Fibroblast of skin of scalp (primary cell): ENCODE data around the gene PXK.
"Not testable (repeated sequence)": the region's sequence is repeated elsewhere in the genome, so short reads cannot be mapped to it uniquely, and the experiment has no call there.

Experiments used
- DNase-seq: peaks from one replicate; pipeline ENCODE4 v3.0.0-alpha.2; 2013

Gene PXK

DNA sequence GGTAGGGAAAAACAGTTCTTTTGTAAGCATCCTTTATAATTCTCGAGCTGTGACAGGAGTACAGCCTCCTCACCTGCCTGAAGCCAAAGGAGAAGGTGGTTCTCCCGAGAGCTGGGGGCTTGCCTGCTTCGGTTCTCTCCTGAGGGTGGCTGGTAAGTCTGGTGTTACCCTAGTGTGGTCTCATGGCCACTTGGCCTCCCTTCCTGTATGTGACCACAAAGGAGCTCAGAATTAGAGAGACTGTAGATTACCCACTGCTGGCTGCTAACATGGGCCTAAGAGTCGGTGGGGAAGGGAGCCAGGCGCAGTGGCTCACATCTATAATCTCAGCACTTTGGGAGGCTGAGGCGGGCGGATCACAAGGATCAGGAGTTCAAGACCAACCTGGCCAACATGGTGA lies 88.3 kb downstream of the PXK start:
- no peak for DNase-seq

GRCh38 chr3:58422756-58423325 lies 90.1 kb downstream of the PXK start:
- peak; percentile 49 for DNase-seq

GRCh38 chr3:58424613-58425012 lies 91.9 kb downstream of the PXK start:
- no peak for DNase-seq

GRCh38 chr3:58425782-58426181 lies 93.1 kb downstream of the PXK start:
- DNase-seq, result no peak

- DNase-seq, result no peak
Measured at GRCh38 chr3:58427661-58428361, 95.1 kb downstream of the PXK start.

GRCh38 chr3:58429657-58430056 lies 97.0 kb downstream of the PXK start:
- DNase-seq, result peak; percentile 22

- no peak for DNase-seq
Measured at GRCh38 chr3:58432905-58433304, 100.2 kb downstream of the PXK start.

GRCh38 chr3:58433400-58434167 lies 100.9 kb downstream of the PXK start, which contains the start of gene PDHB:
TSS of gene PDHB (minus strand) at chr3:58433832. CDS start at chr3:58433809, 23 bp downstream.
- DNase-seq, result peak; percentile 92

GRCh38 chr3:58434168-58434504 lies 101.4 kb downstream of the PXK start:
- no peak for DNase-seq

DNA sequence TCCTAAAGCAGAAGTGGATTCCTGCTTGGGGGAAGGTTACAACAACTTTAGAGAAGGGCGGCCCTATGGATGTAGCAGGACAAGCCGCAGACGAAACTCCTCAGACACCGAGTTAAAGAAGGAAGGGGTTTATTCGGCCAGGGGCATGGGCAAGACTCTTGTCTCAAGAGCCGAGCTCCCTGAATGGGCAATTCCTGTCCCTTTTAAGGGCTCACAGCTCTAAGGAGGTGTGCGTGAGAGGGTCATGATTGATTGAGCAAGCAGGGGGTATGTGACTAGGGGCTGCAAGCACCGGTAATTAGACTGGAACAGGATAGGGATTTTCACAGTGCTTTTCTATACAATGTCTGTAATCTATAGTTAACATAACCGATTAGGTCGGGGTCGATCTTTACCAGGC lies 101.8 kb downstream of the PXK start:
- peak; percentile 11 for DNase-seq

GRCh38 chr3:58434990-58435389 lies 102.3 kb downstream of the PXK start:
- peak; percentile 97 for DNase-seq

GRCh38 chr3:58437276-58437675 lies 104.6 kb downstream of the PXK start:
- DNase-seq, result not testable (repeated sequence)

DNA sequence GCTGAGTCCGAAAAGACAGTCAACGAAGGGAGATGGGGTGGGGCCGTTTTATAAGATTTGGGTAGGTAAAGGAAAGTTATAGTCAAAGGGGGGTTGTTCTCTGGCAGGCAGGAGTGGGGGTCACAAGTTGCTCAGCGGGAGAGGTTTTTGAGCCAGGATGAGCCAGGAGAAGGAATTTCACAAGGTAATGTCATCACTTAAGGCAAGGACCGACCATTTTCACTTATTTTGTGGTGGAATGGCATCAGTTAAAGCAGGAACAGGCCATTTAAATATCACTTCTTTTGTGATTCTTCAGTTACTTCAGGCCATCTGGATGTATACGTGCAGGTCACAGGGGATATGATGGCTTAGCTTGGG lies 108.3 kb downstream of the PXK start:
- not testable (repeated sequence) for DNase-seq

DNA sequence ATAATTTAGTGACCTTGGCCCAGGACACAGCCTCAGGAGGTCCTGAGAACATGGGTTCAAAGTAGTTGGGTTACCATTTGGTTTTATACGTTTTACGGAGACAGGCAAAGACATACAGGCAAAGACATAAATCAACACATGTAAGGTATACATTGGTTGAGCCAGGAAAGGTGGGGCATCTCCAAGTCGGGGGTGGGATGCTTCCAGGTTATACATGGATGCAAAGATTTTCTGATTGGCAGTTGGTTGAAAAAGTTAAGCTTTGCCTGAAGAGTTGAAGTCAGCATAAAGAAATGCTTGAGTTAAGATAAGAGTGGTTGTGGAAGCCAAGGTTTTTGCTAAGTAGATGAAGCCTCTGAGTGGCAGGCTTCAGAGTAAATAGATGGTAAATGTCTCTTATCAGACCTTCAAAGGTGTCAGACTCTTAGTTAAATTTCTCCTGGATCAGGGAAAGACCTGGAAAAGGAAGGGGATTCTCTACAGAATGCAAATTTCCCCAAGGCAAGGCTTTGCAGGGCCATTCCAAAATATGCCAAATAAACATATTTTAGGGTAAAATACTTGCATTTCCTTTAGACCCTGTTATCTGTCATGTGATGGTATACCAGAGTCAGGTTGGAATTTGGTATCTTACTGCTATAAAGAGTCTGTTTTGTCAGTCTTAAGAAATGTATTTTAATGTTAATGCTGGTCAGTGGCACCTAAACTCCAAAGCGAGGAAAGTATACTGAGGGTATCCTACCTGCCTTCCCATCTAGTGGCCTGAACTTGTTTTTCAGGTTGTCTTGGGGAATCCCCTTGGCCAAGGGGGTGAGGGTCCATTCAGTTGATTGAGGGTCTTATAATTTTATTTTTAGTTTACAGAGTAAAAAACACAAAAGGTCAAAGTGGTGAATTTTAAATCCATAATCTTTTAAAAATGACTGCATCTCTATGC lies 109.1 kb downstream of the PXK start:
- DNase-seq, result no peak

DNA sequence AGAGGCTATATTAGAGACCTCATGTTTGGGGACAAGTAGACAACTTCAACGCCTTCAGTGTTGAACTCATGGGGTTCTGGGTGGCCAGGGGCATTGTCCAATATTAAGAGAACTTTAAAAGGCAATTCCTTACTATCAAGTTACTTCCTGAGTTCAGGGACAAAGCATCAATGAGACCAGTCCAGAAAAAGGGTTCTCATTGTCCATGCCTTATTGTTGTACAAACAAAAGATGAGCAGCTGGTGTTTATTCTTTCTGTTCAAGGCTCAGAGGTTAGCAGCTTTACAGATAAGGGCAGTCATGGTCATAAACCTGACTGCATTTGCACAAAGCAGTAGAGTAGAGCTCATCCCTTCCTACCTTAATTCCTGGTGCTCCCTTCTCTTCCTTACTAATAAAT lies 119.5 kb downstream of the PXK start:
- no peak for DNase-seq

DNA sequence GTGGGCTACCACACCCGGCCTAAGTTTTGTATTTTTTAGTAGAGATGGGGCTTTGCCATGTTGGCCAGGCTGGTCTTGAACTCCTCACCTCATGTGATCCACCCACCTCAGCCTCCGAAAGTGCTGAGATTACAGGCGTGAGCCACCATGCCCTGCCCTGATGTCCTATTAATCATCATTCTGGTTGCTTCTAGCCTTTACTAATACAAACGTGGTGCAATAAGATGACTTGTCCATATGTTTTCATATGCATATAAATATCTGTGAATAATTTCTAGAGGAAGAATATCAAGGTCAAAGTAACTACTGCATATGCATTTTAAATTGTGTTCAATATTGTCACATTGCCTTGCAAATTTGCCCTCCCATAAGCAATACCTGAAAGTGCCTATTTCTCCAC lies 126.5 kb downstream of the PXK start:
- no peak for DNase-seq

- DNase-seq, result no peak
Measured at GRCh38 chr3:58462829-58463180, 130.1 kb downstream of the PXK start.

GRCh38 chr3:58463181-58463941 lies 130.7 kb downstream of the PXK start:
- DNase-seq, result peak; percentile 86

- no peak for DNase-seq
Measured at GRCh38 chr3:58463942-58464271, 131.2 kb downstream of the PXK start.

- no peak for DNase-seq
Measured at GRCh38 chr3:58464866-58465265, 132.2 kb downstream of the PXK start.

- no peak for DNase-seq
Measured at GRCh38 chr3:58466899-58467563, 134.3 kb downstream of the PXK start.

DNA sequence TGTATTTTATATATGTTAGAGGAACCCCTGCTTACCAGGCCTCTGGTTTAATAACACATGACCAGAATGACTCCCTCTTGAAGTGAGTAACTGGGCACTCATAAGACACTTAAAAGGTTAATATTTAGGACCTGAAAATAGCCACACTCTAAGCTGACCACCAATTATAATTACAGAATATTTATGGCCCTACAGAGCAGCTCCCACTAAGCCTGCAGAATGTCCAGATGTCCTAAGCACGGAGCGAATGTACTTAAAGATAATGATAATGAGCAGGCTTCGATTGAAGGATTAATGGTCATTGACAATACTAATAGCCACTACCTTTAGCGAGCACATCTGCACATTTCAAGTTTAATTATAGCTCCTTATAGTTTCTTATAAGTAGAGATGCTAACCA lies 136.4 kb downstream of the PXK start:
- no peak for DNase-seq
